ENCODE data around the gene CCDC127. TPM values are rescaled to one million over a fixed set of nuclear protein-coding genes. Genes with fewer than 3 reads are reported as not detected.
"Not testable (repeated sequence)": the region's sequence is repeated elsewhere in the genome, so short reads cannot be mapped to it uniquely, and the experiment has no call there.

CCDC127 gene
- total RNA-seq, 1 donor from 2014 or later = 9.7 TPM

DNA sequence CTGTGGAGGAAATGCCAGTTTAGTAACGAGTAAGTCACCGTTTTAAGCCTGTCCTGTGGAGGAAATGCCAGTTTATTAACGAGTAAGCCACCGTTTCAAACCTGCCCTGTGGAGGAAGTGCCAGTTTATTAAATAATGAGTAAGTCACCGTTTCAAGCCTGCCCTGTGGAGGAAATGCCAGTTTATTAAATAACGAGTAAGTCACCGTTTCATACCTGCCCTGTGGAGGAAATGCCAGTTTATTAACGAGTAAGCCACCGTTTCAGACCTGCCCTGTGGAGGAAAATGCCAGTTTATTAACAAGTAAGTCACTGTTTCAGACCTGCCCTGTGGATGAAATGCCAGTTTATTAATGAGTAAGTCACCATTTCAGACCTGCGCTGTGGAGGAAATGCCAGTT is 34.6 kb upstream of the CCDC127 start:
- no peak overlapping the region for H3K4me3 Mint-ChIP-seq
- H3K9me3 Mint-ChIP-seq = peaks cover 10% of the 10 kb centered on the region
- H3K27me3 Mint-ChIP-seq (ENCODE audit: low read depth) = no peaks in the 10 kb centered on the region
- no peak for TF ChIP-seq CTCF (IDR thresholded peaks at IDR 0.05; ENCODE audit: unreplicated experiment)
- peaks cover 45% of the 10 kb centered on the region for H3K36me3 Mint-ChIP-seq
- H3K4me1 Mint-ChIP-seq = no peaks in the 10 kb centered on the region
- DNase-seq (ENCODE audit: low spot score in 2 of 2, unreplicated experiment in 2 of 2) = no peak
- H3K27ac Mint-ChIP-seq = no peak overlapping the region

DNA sequence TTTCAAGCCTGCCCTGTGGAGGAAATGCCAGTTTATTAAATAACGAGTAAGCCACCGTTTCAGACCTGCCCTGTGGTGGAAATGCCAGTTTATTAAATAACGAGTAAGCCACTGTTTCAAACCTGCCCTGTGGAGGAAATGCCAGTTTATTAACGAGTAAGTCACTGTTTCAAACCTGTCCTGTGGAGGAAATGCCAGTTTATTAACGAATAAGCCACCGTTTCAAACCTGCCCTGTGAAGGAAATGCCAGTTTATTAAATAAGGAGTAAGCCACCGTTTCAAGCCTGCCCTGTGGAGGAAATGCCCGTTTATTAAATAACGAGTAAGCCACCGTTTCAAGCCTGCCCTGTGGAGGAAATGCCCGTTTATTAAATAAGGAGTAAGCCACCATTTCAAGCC is 34.0 kb upstream of the CCDC127 start:
- H3K27ac Mint-ChIP-seq = not testable (repeated sequence)

GRCh38 chr5:251538-251937 is 33.6 kb upstream of the CCDC127 start:
- H3K27me3 Mint-ChIP-seq (ENCODE audit: low read depth); H3K27ac Mint-ChIP-seq; DNase-seq (ENCODE audit: low spot score in 2 of 2, unreplicated experiment in 2 of 2); H3K4me3 Mint-ChIP-seq; H3K4me1 Mint-ChIP-seq: not testable (repeated sequence)
- Mint-ChIP-seq H3K36me3 (peaks cover 46% of the 10 kb centered on the region), H3K9me3 (peaks cover 14% of the 10 kb centered on the region)

More for the DNA sequence above, 34.0 kb upstream of the CCDC127 start:
- H3K27me3 Mint-ChIP-seq (ENCODE audit: low read depth); H3K4me3 Mint-ChIP-seq; DNase-seq (ENCODE audit: low spot score in 2 of 2, unreplicated experiment in 2 of 2); H3K4me1 Mint-ChIP-seq: not testable (repeated sequence)
- Mint-ChIP-seq H3K36me3 (peaks cover 45% of the 10 kb centered on the region), H3K9me3 (peaks cover 12% of the 10 kb centered on the region)

GRCh38 chr5:251016-251415 is 33.1 kb upstream of the CCDC127 start:
- H3K27me3 Mint-ChIP-seq (ENCODE audit: low read depth); H3K4me1 Mint-ChIP-seq; H3K27ac Mint-ChIP-seq; DNase-seq (ENCODE audit: low spot score in 2 of 2, unreplicated experiment in 2 of 2); H3K4me3 Mint-ChIP-seq: not testable (repeated sequence)
- Mint-ChIP-seq H3K9me3 (peaks cover 17% of the 10 kb centered on the region), H3K36me3 (peaks cover 47% of the 10 kb centered on the region)

DNA sequence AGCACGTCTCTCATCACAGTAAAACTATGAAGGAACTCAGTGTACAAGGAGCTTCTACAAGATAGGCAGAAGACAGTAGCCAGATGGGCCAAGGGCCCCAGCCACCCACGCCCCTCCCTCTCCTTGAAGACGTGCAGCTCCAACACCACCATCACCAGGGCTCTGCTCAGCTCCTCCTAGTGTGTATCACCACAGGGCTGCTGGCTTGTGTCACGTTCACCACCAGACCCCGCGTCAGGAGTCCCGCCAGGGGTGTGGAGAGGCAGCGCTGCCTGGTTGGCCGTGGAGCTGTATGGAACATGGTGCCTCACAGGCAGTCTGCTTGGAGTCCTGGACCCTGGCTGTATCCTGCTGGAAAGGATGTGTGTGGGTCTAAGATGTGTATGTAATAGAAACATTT is 32.4 kb upstream of the CCDC127 start:
- H3K27me3 Mint-ChIP-seq (ENCODE audit: low read depth); H3K27ac Mint-ChIP-seq; H3K4me1 Mint-ChIP-seq; DNase-seq (ENCODE audit: low spot score in 2 of 2, unreplicated experiment in 2 of 2); H3K4me3 Mint-ChIP-seq: not testable (repeated sequence)
- peaks cover 54% of the 10 kb centered on the region for H3K36me3 Mint-ChIP-seq
- peaks cover 17% of the 10 kb centered on the region for H3K9me3 Mint-ChIP-seq

DNA sequence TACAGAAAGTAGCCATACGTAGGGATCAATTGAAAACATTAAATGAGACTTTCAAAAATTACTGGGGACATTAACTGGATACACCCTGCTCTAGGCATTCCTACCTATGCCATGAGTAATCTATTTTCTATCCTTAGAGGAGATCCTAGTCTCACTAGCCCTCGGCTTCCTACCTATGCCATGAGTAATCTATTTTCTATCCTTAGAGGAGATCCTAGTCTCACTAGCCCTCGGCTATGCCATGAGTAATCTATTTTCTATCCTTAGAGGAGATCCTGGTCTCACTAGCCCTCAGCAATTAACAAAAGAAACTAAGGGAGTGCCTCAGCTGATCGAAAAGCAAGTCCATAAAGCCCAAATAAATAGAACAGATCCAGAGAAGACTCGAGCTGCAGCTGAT is 27.8 kb upstream of the CCDC127 start:
- Mint-ChIP-seq H3K36me3 (peaks cover 84% of the 10 kb centered on the region), H3K9me3 (peaks cover 34% of the 10 kb centered on the region)
- not testable (repeated sequence) for H3K27me3 Mint-ChIP-seq (ENCODE audit: low read depth); H3K4me1 Mint-ChIP-seq; H3K27ac Mint-ChIP-seq; H3K4me3 Mint-ChIP-seq; DNase-seq (ENCODE audit: low spot score in 2 of 2, unreplicated experiment in 2 of 2)

- not testable (repeated sequence) for H3K27ac Mint-ChIP-seq; H3K4me1 Mint-ChIP-seq; H3K27me3 Mint-ChIP-seq (ENCODE audit: low read depth); H3K4me3 Mint-ChIP-seq; DNase-seq (ENCODE audit: low spot score in 2 of 2, unreplicated experiment in 2 of 2)
- peaks cover 79% of the 10 kb centered on the region for H3K36me3 Mint-ChIP-seq
- H3K9me3 Mint-ChIP-seq = peaks cover 35% of the 10 kb centered on the region
Observed at GRCh38 chr5:243683-244367, 25.9 kb upstream of the CCDC127 start.

DNA sequence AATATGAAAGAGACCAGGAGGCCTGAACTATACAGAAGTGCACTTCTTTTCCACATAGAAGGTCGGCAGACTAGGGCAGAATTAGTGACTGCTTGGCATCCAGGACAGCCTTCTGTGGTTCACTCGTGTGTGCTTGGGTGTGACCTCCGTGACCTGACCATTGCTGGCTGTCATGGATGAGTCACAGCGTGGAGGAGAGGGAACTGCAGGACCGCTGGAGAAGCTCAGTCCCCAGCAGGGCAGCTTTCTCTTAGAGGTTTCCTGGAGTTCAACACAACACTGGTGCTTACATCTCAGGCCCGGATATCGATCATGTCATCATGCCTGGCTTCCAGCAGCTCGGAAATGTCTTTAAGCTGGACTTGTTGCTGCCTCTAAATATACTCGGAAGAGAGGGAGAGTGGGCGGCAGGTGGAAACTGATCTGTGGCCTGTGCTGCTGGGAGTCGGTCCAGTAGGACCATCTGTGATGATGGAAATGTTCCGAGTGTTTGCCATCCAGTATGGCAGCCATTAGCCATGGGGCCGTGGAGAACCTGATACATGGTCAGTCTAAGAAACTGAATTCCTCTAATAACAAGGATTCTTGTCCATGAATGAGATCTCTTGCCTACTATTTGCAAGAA is 23.2 kb upstream of the CCDC127 start:
- H3K27ac Mint-ChIP-seq; H3K4me3 Mint-ChIP-seq; H3K27me3 Mint-ChIP-seq (ENCODE audit: low read depth); DNase-seq (ENCODE audit: low spot score in 2 of 2, unreplicated experiment in 2 of 2); H3K4me1 Mint-ChIP-seq: not testable (repeated sequence)
- Mint-ChIP-seq H3K9me3 (peaks cover 18% of the 10 kb centered on the region), H3K36me3 (peaks cover 59% of the 10 kb centered on the region)

- not testable (repeated sequence) for DNase-seq (ENCODE audit: low spot score in 2 of 2, unreplicated experiment in 2 of 2); H3K4me1 Mint-ChIP-seq; H3K4me3 Mint-ChIP-seq; H3K27me3 Mint-ChIP-seq (ENCODE audit: low read depth); H3K27ac Mint-ChIP-seq
- Mint-ChIP-seq H3K36me3 (peaks cover 57% of the 10 kb centered on the region), H3K9me3 (peaks cover 18% of the 10 kb centered on the region)
Observed at GRCh38 chr5:240550-240949, 22.6 kb upstream of the CCDC127 start.

GRCh38 chr5:237931-238330 is 20.0 kb upstream of the CCDC127 start:
- not testable (repeated sequence) for H3K4me3 Mint-ChIP-seq; DNase-seq (ENCODE audit: low spot score in 2 of 2, unreplicated experiment in 2 of 2); H3K4me1 Mint-ChIP-seq; H3K27me3 Mint-ChIP-seq (ENCODE audit: low read depth); H3K27ac Mint-ChIP-seq
- Mint-ChIP-seq H3K9me3 (peaks cover 18% of the 10 kb centered on the region), H3K36me3 (peaks cover 56% of the 10 kb centered on the region)

GRCh38 chr5:235527-235926 is 17.6 kb upstream of the CCDC127 start:
- H3K36me3 Mint-ChIP-seq = peaks cover 44% of the 10 kb centered on the region
- H3K27me3 Mint-ChIP-seq (ENCODE audit: low read depth); H3K9me3 Mint-ChIP-seq: not testable (repeated sequence)

More at GRCh38 chr5:235527-235926, 17.6 kb upstream of the CCDC127 start:
- DNase-seq (ENCODE audit: low spot score in 2 of 2, unreplicated experiment in 2 of 2); H3K4me1 Mint-ChIP-seq; H3K4me3 Mint-ChIP-seq; H3K27ac Mint-ChIP-seq: not testable (repeated sequence)
